OCI-LY3 (cell line): ENCODE data around the gene PROK1.

Source experiments
- EZH2phosphoT487 ChIP-seq: fragments of 200-600 bp; shearing (Covaris generic); IDR thresholded peaks from 2 replicates; pipeline ENCODE4 v1.6.1; 2018; ENCODE audit warnings: antibody characterized with exemption, mixed run types, low read depth
- TF ChIP-seq, protein P1 (sequence below): fragments of 200-600, 300-600 bp; sonication (generic); IDR thresholded peaks from 2 replicates; pipeline ENCODE4 v1.5.1; 2014; ENCODE audit warnings: antibody characterized with exemption, low read length, low read depth

GRCh38 chr1:110487726-110488125, 36.8 kb downstream of the PROK1 start:
- TF ChIP-seq, protein P1, sequence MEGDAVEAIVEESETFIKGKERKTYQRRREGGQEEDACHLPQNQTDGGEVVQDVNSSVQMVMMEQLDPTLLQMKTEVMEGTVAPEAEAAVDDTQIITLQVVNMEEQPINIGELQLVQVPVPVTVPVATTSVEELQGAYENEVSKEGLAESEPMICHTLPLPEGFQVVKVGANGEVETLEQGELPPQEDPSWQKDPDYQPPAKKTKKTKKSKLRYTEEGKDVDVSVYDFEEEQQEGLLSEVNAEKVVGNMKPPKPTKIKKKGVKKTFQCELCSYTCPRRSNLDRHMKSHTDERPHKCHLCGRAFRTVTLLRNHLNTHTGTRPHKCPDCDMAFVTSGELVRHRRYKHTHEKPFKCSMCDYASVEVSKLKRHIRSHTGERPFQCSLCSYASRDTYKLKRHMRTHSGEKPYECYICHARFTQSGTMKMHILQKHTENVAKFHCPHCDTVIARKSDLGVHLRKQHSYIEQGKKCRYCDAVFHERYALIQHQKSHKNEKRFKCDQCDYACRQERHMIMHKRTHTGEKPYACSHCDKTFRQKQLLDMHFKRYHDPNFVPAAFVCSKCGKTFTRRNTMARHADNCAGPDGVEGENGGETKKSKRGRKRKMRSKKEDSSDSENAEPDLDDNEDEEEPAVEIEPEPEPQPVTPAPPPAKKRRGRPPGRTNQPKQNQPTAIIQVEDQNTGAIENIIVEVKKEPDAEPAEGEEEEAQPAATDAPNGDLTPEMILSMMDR: no peak
- TF ChIP-seq EZH2phosphoT487: no peak
